Kidney (tissue), 14 donors: Measurements from ENCODE around the gene HSP90AB1. TPM values are rescaled to one million over a fixed set of nuclear protein-coding genes. Genes with fewer than 3 reads are reported as not detected.

Experiments used
- DNase-seq, 5 donors: peaks; one replicate each; pipeline ENCODE4 v3.0.0-alpha.2; 2013 to 2020
- FAIRE-seq: peaks from 2 replicates; lab custom pipeline; 2012; peaks lifted over from hg19 to GRCh38; lab: Jason Lieb, UNC
- H3K27ac ChIP-seq, 2 donors: one replicate each; pipeline ENCODE4 v1.7.0; 2013; ENCODE audit warnings: low read depth in 2 of 2, low read length in 2 of 2, inconsistent platforms in 1 of 2
- H3K27me3 ChIP-seq: one replicate; pipeline ENCODE4 v1.7.1; 2013; ENCODE audit warnings: low read length, inconsistent platforms; ENCODE audit not compliant: control insufficient read depth, insufficient read depth
- H3K36me3 ChIP-seq, 3 donors: one replicate each; pipeline versions ENCODE4 v1.7.0 to v1.7.1; 2013; ENCODE audit warnings: low read length in 3 of 3, control low read depth in 1 of 3, inconsistent platforms in 1 of 3; ENCODE audit not compliant: insufficient read depth in 3 of 3, control insufficient read depth in 2 of 3
- H3K4me1 ChIP-seq, 3 donors: one replicate each; pipeline versions ENCODE4 v1.7.0 to v1.7.1; 2013; ENCODE audit warnings: low read length in 3 of 3, inconsistent platforms in 1 of 3, low read depth in 1 of 3; ENCODE audit not compliant: control insufficient read depth in 2 of 3, insufficient read depth in 2 of 3
- H3K4me3 ChIP-seq, 3 donors: one replicate each; pipeline versions ENCODE4 v1.7.0 to v1.8.1; 2013; ENCODE audit warnings: low read length in 3 of 3, control low read depth in 1 of 3, inconsistent platforms in 1 of 3
- H3K9ac ChIP-seq, 3 donors: one replicate each; pipeline versions ENCODE4 v1.7.0 to v1.7.1; 2013; ENCODE audit warnings: low read length in 3 of 3, control low read depth in 1 of 3, inconsistent platforms in 1 of 3
- H3K9me3 ChIP-seq, 3 donors: one replicate each; pipeline versions ENCODE4 v1.7.0 to v1.7.1; 2013; ENCODE audit warnings: low read length in 3 of 3, control low read depth in 1 of 3, inconsistent platforms in 1 of 3; ENCODE audit not compliant: control insufficient read depth in 2 of 3, insufficient read depth in 1 of 3
- CTCF ChIP-seq: IDR thresholded peaks from 3 replicates; pipeline ENCODE4 v1.5.1; 2012; ENCODE audit warnings: mild to moderate bottlenecking, moderate library complexity, borderline replicate concordance; ENCODE audit not compliant: insufficient read depth; ENCODE audit errors: extremely low read depth
- intact Hi-C: fragments of 100-400 bp; cut with DNase I; formaldehyde crosslinking; loops from one replicate; pipeline ENCODE4 v1.11.1; 2022
- polyA plus RNA-seq: library from polyadenylated mRNA; stranded (reverse); fragments of 350-450 nt; fragmentation: Illumina TruSeq; extraction: RNeasy Lipid Tissue Mini Kit (QIAGEN cat#74804); gene quantifications from one replicate; pipeline ENCODE4 v1.2.3, GENCODE V29; 2014; ENCODE audit warnings: low read depth, low replicate concordance; ENCODE audit not compliant: insufficient read depth
- total RNA-seq: library from RNA; stranded (reverse); fragmentation: NEBNext Ultra II Directional; extraction: Animal tissue kit (Norgen Biotek cat#: 25700); gene quantifications from one replicate; pipeline ENCODE4 v1.2.1, GENCODE V29; 2021
- donor health status: control.
- donor health status: control.
- donor health status: control.
- donor health status: control.
- donor health status: control.
- donor health status: DM: yes; HTN: yes; CAD: no.
- donor health status: Normal renal cell carcinoma (clear cell type).

HSP90AB1 gene
- total and polyA plus RNA-seq, 2 donors from 2014 or later, result 499 to 551 TPM

- H3K36me3 ChIP-seq, result peaks cover 20 to 39% (median 21%) of the 10 kb centered on the region in 3 donors
- H3K9ac ChIP-seq, result peak overlapping the region; percentile 97 to 100 (median 100)
- no peak for TF ChIP-seq CTCF
- H3K4me1 ChIP-seq, result peaks cover 0 to 10% (median 0%) of the 10 kb centered on the region in 3 donors
- peak overlapping the region; percentile 97 to 100 (median 99) for H3K4me3 ChIP-seq
- H3K27me3 ChIP-seq, result no peaks in the 10 kb centered on the region
- peak overlapping the region; percentile 99 to 100 for H3K27ac ChIP-seq
- FAIRE-seq (no peak), DNase-seq (peak; percentile 68 to 93 (median 85))
- no peaks in the 10 kb centered on the region for H3K9me3 ChIP-seq
- intact Hi-C loops, result no loop called here
Observed at GRCh38 chr6:44247338-44248302, 719 bp downstream of the HSP90AB1 start.

GRCh38 chr6:44248579-44248978 is 1.7 kb downstream of the HSP90AB1 start:
- Histone ChIP-seq H3K9ac (peak overlapping the region in 2 of 3 donors; percentile 3 to 100), H3K27ac (peak overlapping the region in 1 of 2 donors; percentile 100), H3K9me3 (no peaks in the 10 kb centered on the region), H3K27me3 (no peaks in the 10 kb centered on the region), H3K36me3 (peaks cover 20 to 46% (median 31%) of the 10 kb centered on the region in 3 donors), H3K4me1 (peaks cover 0 to 10% (median 0%) of the 10 kb centered on the region in 3 donors), H3K4me3 (peak overlapping the region; percentile 97 to 100 (median 99))
- TF ChIP-seq CTCF, result no peak
- DNase-seq, result no peak
- intact Hi-C loops, result no loop called here
- no peak for FAIRE-seq

GRCh38 chr6:44249082-44249748 is 2.3 kb downstream of the HSP90AB1 start:
- no peak for DNase-seq
- Histone ChIP-seq H3K4me3 (peak overlapping the region in 1 of 3 donors; percentile 100), H3K9me3 (no peaks in the 10 kb centered on the region), H3K4me1 (peaks cover 0 to 10% (median 0%) of the 10 kb centered on the region in 3 donors), H3K9ac (no peak overlapping the region), H3K27ac (no peak overlapping the region), H3K27me3 (no peaks in the 10 kb centered on the region), H3K36me3 (peaks cover 20 to 49% (median 35%) of the 10 kb centered on the region in 3 donors)
- no peak for TF ChIP-seq CTCF
- no peak for FAIRE-seq
- intact Hi-C loops, result no loop called here
